BE2C (cell line): ENCODE results near the gene CLDN7.
A peak's percentile ranks its signal among the peaks of the same experiment; 100 is the strongest.

Experiments
- DNase-seq: peaks from one replicate; pipeline ENCODE4 v3.0.0-alpha.2; 2020
- H3K27me3 ChIP-seq: fragments of 250-450 bp; sonication (Bioruptor Pico); 2 replicates; pipeline ENCODE4 v1.5.1; 2020; ENCODE audit warnings: mild to moderate bottlenecking
- H3K36me3 ChIP-seq: fragments of 250-450 bp; sonication (Bioruptor Pico); 2 replicates; pipeline ENCODE4 v1.5.1; 2020; ENCODE audit warnings: mild to moderate bottlenecking
- H3K4me1 ChIP-seq: fragments of 250-450 bp; sonication (Bioruptor Pico); 2 replicates; pipeline ENCODE4 v1.5.1; 2020
- H3K4me3 ChIP-seq: 2 replicates; pipeline ENCODE4 v1.5.1; 2011; ENCODE audit warnings: low read depth, low read length
- H3K9me3 ChIP-seq: fragments of 250-450 bp; sonication (Bioruptor Pico); 2 replicates; pipeline ENCODE4 v1.5.1; 2020
- TF ChIP-seq, protein P1 (sequence below): IDR thresholded peaks from 2 replicates; pipeline ENCODE4 v1.5.1; 2012; ENCODE audit warnings: mild to moderate bottlenecking, low read depth, low read length

The CLDN7 gene

DNA sequence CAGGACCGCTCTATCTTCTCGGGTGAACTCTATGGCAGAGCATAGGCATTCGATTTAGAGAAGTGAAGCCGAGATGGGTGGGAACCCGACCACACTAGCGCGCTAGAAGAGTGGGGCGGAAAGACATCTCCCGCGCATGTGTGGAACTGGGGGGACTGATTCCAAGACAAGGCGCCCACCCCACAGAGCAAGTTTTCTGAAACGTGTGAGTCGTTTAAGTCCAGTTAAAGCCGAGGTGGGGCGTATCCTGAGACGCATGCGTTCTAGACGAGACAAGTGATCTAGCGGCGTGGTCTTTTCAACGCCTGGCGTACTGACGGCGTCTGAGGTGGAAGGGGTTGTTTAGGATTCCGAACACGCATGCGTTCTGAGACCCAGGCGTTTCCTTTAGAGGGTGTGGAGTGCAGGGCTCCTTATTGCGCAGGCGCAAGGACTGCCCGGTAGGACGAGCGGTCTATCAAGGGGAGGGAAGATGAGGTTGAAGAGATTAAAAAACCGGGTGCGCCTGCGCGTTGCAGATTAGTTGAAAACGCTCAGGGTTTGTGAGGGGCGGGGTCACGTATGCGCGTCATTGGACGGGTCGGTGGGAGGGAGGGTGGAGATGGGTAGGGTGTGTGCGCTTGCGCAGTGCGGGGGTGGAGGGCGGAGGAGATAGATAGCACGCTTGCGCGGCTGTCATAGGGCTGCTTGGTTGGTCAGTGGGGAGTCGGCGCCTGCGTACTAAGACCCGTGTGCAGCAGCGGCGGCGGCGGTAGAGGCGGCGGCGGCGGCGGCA lies 44.8 kb upstream of the CLDN7 start, which contains the start of gene EIF5A:
Gene EIF5A (plus strand): TSS at position 718 of the 775 bp plus-strand sequence. CDS start 2,008 bp downstream, outside the sequence.
- TF ChIP-seq, protein P1, sequence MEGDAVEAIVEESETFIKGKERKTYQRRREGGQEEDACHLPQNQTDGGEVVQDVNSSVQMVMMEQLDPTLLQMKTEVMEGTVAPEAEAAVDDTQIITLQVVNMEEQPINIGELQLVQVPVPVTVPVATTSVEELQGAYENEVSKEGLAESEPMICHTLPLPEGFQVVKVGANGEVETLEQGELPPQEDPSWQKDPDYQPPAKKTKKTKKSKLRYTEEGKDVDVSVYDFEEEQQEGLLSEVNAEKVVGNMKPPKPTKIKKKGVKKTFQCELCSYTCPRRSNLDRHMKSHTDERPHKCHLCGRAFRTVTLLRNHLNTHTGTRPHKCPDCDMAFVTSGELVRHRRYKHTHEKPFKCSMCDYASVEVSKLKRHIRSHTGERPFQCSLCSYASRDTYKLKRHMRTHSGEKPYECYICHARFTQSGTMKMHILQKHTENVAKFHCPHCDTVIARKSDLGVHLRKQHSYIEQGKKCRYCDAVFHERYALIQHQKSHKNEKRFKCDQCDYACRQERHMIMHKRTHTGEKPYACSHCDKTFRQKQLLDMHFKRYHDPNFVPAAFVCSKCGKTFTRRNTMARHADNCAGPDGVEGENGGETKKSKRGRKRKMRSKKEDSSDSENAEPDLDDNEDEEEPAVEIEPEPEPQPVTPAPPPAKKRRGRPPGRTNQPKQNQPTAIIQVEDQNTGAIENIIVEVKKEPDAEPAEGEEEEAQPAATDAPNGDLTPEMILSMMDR: no peak
- peak within 1 kb of the TSS; percentile 86 for H3K4me3 ChIP-seq
- H3K36me3 ChIP-seq: peaks cover 40% of the 10 kb centered on the region
- H3K4me1 ChIP-seq: no peaks in the 10 kb centered on the region
- DNase-seq: peak; percentile 97
- no peaks in the 10 kb centered on the region for H3K27me3 ChIP-seq
- no peaks in the 10 kb centered on the region for H3K9me3 ChIP-seq

DNA sequence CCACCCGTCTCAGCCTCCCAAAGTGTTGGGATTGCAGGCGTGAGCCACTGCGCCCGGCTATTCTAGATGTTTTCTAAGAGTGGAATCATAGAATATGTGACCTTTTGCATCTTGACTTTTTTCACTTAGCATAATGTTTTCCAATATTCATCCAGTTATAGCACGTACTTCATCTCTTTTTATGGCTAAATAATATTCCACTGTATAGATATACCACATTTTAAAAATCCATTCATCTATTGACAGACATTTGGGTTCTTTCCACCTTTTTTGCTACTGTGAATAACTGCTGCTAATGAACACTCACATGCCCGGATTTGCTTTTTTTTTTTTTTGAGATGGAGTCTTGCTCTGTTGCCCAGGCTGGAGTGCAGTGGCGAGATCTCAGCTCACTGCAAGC lies 41.9 kb upstream of the CLDN7 start:
- H3K36me3 ChIP-seq: peaks cover 14% of the 10 kb centered on the region
- TF ChIP-seq, protein P1: no peak
- no peak for DNase-seq
- no peaks in the 10 kb centered on the region for H3K4me1 ChIP-seq
- H3K9me3 ChIP-seq: no peaks in the 10 kb centered on the region
- no peak overlapping the region for H3K4me3 ChIP-seq
- peaks cover 6% of the 10 kb centered on the region; the same call in 1 of the 2 replicates for H3K27me3 ChIP-seq

DNA sequence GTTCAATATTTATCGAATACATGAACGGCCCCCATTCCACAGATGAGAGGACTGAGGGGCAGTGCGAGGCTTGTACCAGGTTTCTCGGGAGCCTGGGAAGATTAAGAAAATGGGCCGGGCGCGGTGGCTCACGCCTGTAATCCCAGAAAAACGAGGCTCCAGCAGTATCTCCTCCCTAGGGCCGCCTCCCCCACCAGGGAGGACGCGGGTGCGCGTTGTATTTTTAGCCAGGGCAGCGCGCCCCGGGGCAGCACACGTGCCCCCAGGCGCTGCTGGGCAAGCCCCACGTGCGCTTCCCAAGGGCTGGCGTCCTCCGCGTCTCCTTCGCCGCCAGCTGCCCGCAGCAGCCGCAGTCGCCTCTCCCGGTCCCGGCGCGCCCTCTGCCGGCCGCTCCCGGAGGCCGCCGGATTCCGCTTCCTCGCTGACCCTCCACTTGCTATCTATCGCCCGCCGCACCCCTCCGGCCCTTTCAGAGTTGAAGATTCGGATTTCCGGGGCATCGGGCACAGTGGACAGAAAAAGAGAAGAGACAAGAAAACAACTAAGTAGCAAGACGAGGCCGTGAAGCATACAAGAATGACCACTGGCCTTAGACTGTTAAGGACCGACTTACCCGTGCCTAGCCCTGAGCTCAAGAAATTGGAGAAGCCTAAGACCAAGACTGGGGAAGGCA lies 34.0 kb upstream of the CLDN7 start:
- TF ChIP-seq, protein P1: peak; percentile 64
- H3K36me3 ChIP-seq: no peaks in the 10 kb centered on the region
- no peak overlapping the region for H3K4me3 ChIP-seq
- peaks cover 28% of the 10 kb centered on the region for H3K27me3 ChIP-seq
- no peaks in the 10 kb centered on the region for H3K4me1 ChIP-seq
- peak; percentile 80 for DNase-seq
- no peaks in the 10 kb centered on the region for H3K9me3 ChIP-seq

DNA sequence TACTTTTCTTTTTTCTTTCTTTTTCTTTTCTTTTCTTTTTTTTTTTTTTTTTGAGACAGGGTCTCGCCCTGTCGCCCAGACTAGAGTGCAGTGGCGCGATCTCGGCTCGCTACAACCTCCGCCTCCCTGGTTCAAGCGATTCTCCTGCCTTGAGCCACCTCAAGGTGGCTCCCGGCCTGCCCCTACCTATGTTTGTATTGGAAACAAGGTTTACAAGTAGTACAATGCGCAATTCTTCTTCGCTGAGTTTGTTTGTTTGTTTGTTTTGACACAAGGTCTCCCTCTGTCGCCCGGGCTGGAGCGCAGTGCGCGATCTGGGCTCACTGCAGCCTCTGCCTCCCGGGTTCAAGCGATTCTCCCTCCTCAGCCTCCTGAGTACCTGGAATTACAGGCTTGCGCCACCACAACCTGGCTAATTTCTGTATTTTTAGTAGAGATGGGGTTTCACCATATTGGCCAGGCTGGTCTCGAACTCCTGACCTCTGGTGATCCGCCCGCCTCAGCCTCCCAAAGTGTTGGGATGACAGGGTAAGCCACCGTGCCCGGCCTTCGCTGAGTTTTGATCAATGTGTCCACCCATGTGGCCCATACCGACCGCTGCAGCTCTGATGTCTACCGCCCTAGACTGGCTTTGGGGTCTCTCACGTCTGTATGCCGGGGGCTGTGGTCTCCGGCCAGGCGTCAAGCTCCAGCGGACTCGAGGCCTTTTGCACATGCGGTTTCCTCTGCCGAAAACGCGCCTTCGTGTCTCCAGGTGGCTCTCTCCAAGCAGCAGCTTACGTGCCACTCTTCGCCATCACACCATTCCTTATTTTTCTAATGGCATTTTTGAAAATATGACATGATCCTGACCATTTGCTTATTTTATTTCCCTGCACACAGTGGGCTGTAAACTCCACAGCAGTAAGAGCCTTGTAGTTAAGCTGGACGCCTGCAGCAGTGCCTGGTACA lies 33.2 kb upstream of the CLDN7 start:
- Histone ChIP-seq H3K4me1 (no peaks in the 10 kb centered on the region), H3K4me3 (no peak overlapping the region), H3K27me3 (peaks cover 30% of the 10 kb centered on the region), H3K9me3 (no peaks in the 10 kb centered on the region), H3K36me3 (no peaks in the 10 kb centered on the region)
- TF ChIP-seq, protein P1: no peak
- DNase-seq: no peak

DNA sequence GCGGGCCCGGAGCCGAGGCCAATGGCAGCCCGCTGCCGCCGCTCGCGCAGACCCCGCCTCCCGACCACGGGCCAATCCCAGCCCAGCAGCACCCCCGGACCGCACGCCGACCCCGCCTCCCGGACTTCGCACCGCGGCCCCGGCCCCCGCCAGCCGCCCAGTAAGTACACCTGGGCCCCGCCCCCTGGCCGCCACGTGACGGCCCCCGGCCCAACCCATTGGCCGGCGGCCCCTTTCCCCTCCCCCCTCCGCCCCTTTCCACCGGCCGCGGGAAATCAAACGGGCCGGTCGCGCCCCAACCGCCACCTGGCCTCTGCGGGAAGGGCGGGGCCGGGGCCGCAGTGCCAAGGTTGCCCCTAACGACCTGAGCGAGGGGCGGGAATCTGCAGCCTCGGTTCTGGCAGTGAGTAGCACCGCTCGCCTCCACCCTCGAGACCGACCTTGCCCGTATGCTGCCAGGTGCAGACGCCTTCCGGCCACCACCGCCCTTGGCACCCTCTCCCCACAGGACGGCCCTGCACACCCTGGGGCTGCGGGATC lies 32.4 kb upstream of the CLDN7 start, which contains the start of gene YBX2:
Gene YBX2 (minus strand): TSS at position 26 of the 540 bp plus-strand sequence. CDS start 139 bp downstream, outside the sequence.
- TF ChIP-seq, protein P1: no peak
- peaks cover 29% of the 10 kb centered on the region for H3K27me3 ChIP-seq
- peak; percentile 22 for DNase-seq

More for the DNA sequence above, 32.4 kb upstream of the CLDN7 start, which contains the start of gene YBX2:
- Histone ChIP-seq H3K4me1 (no peaks in the 10 kb centered on the region), H3K36me3 (no peaks in the 10 kb centered on the region), H3K9me3 (no peaks in the 10 kb centered on the region), H3K4me3 (no peak within 1 kb of the TSS)
